Stomach (tissue), 4 donors: ENCODE results near the gene TBCK.

Source experiments
- CTCF ChIP-seq, 7 experiments: fragments of 450-650 bp in 4 of 7; fragments of 200-600 bp in 3 of 7; sonication (generic) in 3 of 7; IDR thresholded peaks; one replicate each; pipeline ENCODE4 v1.5.1; 2016 to 2019; ENCODE audit warnings: antibody characterized with exemption in 7 of 7, control low read depth in 2 of 7, mild to moderate bottlenecking in 1 of 7
- EP300 ChIP-seq: sonication (generic); formaldehyde crosslinking; IDR thresholded peaks from one replicate; pipeline ENCODE4 v1.6.1; 2017; ENCODE audit warnings: antibody characterized with exemption
- POLR2A ChIP-seq, 4 donors: fragments of 450-650 bp; IDR thresholded peaks; one replicate each; pipeline ENCODE4 v1.6.1; 2016; ENCODE audit warnings: antibody characterized with exemption in 4 of 4, control low read depth in 2 of 4, mild to moderate bottlenecking in 1 of 4, moderate library complexity in 1 of 4
- POLR2AphosphoS5 ChIP-seq, 3 donors: sonication (generic); formaldehyde crosslinking; IDR thresholded peaks; one replicate each; pipeline ENCODE4 v1.6.1; 2016; ENCODE audit warnings: antibody characterized with exemption in 3 of 3

GRCh38 chr4:106253364-106254129 lies 62.5 kb downstream of the TBCK start:
- TF ChIP-seq CTCF (IDR thresholded peaks at IDR 0.05) (no peak), POLR2AphosphoS5 (IDR thresholded peaks at IDR 0.05) (no peak), POLR2A (IDR thresholded peaks at IDR 0.05) (no peak), EP300 (no peak)
